ENCODE data around the gene PDE6A. TPM values are rescaled to one million over a fixed set of nuclear protein-coding genes. Genes with fewer than 3 reads are reported as not detected.
A peak's percentile ranks its signal among the peaks of the same experiment; 100 is the strongest.

Gene PDE6A
- total and polyA plus RNA-seq, 9 of the 15 experiments (the other 6 are each of a cell fraction or from before 2014, with no cell fraction given), result 0.01 to 0.04 (median 0.01) TPM; not detected in 6

GRCh38 chr5:149960272-149961185 is 15.9 kb upstream of the PDE6A start, which contains the start of gene SLC26A2 (continued):
- no peak; the same call in 1 of the 2 replicates for TF ChIP-seq JUN (IDR thresholded peaks at IDR 0.05; ENCODE audit: borderline replicate concordance, low read depth, low read length)
- peak; percentile 73; the same call in 1 of the 2 replicates for TF ChIP-seq JUN (CRISPR knock-in tag; IDR thresholded peaks at IDR 0.05; ENCODE audit: borderline replicate concordance)
- TF ChIP-seq MED1 (CRISPR knock-in tag; IDR thresholded peaks at IDR 0.05; ENCODE audit: borderline replicate concordance), result no peak
- no peak for TF ChIP-seq HMG20A (CRISPR knock-in tag; conservative IDR thresholded peaks at IDR 0.05)
- peak; percentile 85 for TF ChIP-seq PHF8 (IDR thresholded peaks at IDR 0.05; ENCODE audit: borderline replicate concordance, low read length)
- TF ChIP-seq ZSCAN32 (CRISPR knock-in tag; IDR thresholded peaks at IDR 0.05), result no peak
- no peak for TF ChIP-seq ZNF133 (CRISPR knock-in tag; IDR thresholded peaks at IDR 0.05)
- no peak for TF ChIP-seq ZBED1 (IDR thresholded peaks at IDR 0.05)
- peak; percentile 82 to 92 for TF ChIP-seq FOXK2 (conservative IDR thresholded peaks at IDR 0.05 in 1 of 2, IDR thresholded peaks at IDR 0.05 in 1 of 2; ENCODE audit: low read depth in 2 of 2)
- no peak for TF ChIP-seq TSC22D4 (tag; IDR thresholded peaks at IDR 0.05)
- TF ChIP-seq, protein P1, sequence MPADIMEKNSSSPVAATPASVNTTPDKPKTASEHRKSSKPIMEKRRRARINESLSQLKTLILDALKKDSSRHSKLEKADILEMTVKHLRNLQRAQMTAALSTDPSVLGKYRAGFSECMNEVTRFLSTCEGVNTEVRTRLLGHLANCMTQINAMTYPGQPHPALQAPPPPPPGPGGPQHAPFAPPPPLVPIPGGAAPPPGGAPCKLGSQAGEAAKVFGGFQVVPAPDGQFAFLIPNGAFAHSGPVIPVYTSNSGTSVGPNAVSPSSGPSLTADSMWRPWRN (IDR thresholded peaks at IDR 0.05; ENCODE audit: low read depth), result no peak
- peak; percentile 8 for TF ChIP-seq ZFP36 (IDR thresholded peaks at IDR 0.05; ENCODE audit: low read depth, low read length, partially characterized antibody)
- TF ChIP-seq ZNF444 (CRISPR knock-in tag; IDR thresholded peaks at IDR 0.05), result no peak
- TF ChIP-seq, protein P2, sequence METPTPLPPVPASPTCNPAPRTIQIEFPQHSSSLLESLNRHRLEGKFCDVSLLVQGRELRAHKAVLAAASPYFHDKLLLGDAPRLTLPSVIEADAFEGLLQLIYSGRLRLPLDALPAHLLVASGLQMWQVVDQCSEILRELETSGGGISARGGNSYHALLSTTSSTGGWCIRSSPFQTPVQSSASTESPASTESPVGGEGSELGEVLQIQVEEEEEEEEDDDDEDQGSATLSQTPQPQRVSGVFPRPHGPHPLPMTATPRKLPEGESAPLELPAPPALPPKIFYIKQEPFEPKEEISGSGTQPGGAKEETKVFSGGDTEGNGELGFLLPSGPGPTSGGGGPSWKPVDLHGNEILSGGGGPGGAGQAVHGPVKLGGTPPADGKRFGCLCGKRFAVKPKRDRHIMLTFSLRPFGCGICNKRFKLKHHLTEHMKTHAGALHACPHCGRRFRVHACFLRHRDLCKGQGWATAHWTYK (CRISPR knock-in tag; IDR thresholded peaks at IDR 0.05), result 0 out of 2 replicates have a peak, but pooled peaks have one; percentile 10
- TF ChIP-seq ZNF184 (CRISPR knock-in tag; IDR thresholded peaks at IDR 0.05), result no peak
- no peak; the same call in 1 of the 2 replicates for TF ChIP-seq ETS1 (conservative IDR thresholded peaks at IDR 0.05; ENCODE audit: control insufficient read depth, low read depth, low read length)
- peak; percentile 76; the same call in 1 of the 2 replicates for TF ChIP-seq GABPB1 (CRISPR knock-in tag; IDR thresholded peaks at IDR 0.05)
- TF ChIP-seq FOXJ2 (tag; IDR thresholded peaks at IDR 0.05), result no peak
- TF ChIP-seq THRAP3 (IDR thresholded peaks at IDR 0.05; ENCODE audit: borderline replicate concordance), result no peak
- TF ChIP-seq TCF3 (CRISPR knock-in tag; IDR thresholded peaks at IDR 0.05), result no peak
- TF ChIP-seq SAFB (IDR thresholded peaks at IDR 0.05; ENCODE audit: borderline replicate concordance, low read depth, low read length), result no peak
- no peak for TF ChIP-seq ZNF586 (CRISPR knock-in tag; conservative IDR thresholded peaks at IDR 0.05)
- TF ChIP-seq MYC (IDR thresholded peaks at IDR 0.05; ENCODE audit: low read depth, low read length), result peak; percentile 75; the same call in 1 of the 2 replicates
- TF ChIP-seq MYC (CRISPR knock-in tag; IDR thresholded peaks at IDR 0.05; ENCODE audit: borderline replicate concordance, low read depth), result peak; percentile 59; the same call in 1 of the 2 replicates
- no peak for TF ChIP-seq ZNF282 (CRISPR knock-in tag; IDR thresholded peaks at IDR 0.05)
